IMR-90 (cell line): ENCODE results near the gene GMNN. TPM values are rescaled to one million over a fixed set of nuclear protein-coding genes. Genes with fewer than 3 reads are reported as not detected.

Experiments used
- ATAC-seq: fragments of 200-7000 bp; cut with Tn5 transposase; 2 replicates; pipeline ENCODE4 v1.9.1; 2020; ENCODE audit warnings: low read depth, mild to moderate bottlenecking, moderate library complexity
- BruUV-seq: library from RNA; stranded (reverse); fragments of 400-500 nt; replicated peaks from 2 replicates; lab custom pipeline; 2021; lab: Mats Ljungman, UMichigan
- CTCF ChIA-PET: fragments of 300-600 bp; formaldehyde crosslinking; extraction: SDS; loops from one replicate; lab custom pipeline; 2021; ENCODE audit warnings: antibody characterized with exemption; lab: Yijun Ruan, JAX
- POLR2A ChIA-PET: fragments of 300-600 bp; sonication (Branson Sonifier 250); formaldehyde crosslinking; loops from one replicate; lab custom pipeline; 2022; ENCODE audit warnings: antibody characterized with exemption; ENCODE audit not compliant: unreplicated experiment; lab: Charles Lee
- DNase-seq: peaks from one replicate; pipeline ENCODE4 v3.0.0; 2013
- H2AFZ ChIP-seq: replicated peaks from 2 replicates; pipeline ENCODE3; 2013; ENCODE audit warnings: low read length, mild to moderate bottlenecking; ENCODE audit not compliant: poor library complexity
- H2AK5ac ChIP-seq: 2 replicates; pipeline ENCODE4 v1.6.1; 2013; ENCODE audit warnings: low read depth, low read length, inconsistent platforms
- H2AK9ac ChIP-seq: replicated peaks from 2 replicates; pipeline ENCODE3; 2013; ENCODE audit warnings: mild to moderate bottlenecking, low read depth, low read length, moderate library complexity; ENCODE audit not compliant: poor library complexity
- H2BK120ac ChIP-seq: 2 replicates; pipeline ENCODE4 v1.6.1; 2013; ENCODE audit warnings: low read depth, low read length, inconsistent platforms
- H2BK15ac ChIP-seq: 3 replicates; pipeline ENCODE4 v1.6.1; 2013; ENCODE audit warnings: low read depth, low read length, inconsistent platforms
- H2BK20ac ChIP-seq: 2 replicates; pipeline ENCODE4 v1.6.1; 2013; ENCODE audit warnings: low read depth, mild to moderate bottlenecking, inconsistent platforms, low read length, moderate library complexity
- H2BK5ac ChIP-seq: 2 replicates; pipeline ENCODE4 v1.6.1; 2013; ENCODE audit warnings: mild to moderate bottlenecking, low read depth, low read length, inconsistent platforms; ENCODE audit not compliant: poor library complexity, severe bottlenecking
- H3K14ac ChIP-seq: replicated peaks from 2 replicates; pipeline ENCODE4 v1.6.1; 2013; ENCODE audit warnings: low read depth, low read length, inconsistent platforms
- H3K18ac ChIP-seq: 2 replicates; pipeline ENCODE4 v1.6.1; 2013; ENCODE audit warnings: low read depth, low read length, control low read depth
- H3K23ac ChIP-seq: 2 replicates; pipeline ENCODE4 v1.6.1; 2013; ENCODE audit warnings: low read depth, low read length, inconsistent platforms
- H3K27ac ChIP-seq: 2 replicates; pipeline ENCODE4 v1.5.1; 2013; ENCODE audit warnings: mild to moderate bottlenecking, control low read depth, low read length; ENCODE audit not compliant: insufficient read depth
- H3K27me3 ChIP-seq: 2 replicates; pipeline ENCODE4 v1.6.1; 2013; ENCODE audit warnings: low read length; ENCODE audit not compliant: control insufficient read depth, insufficient read depth
- H3K36me3 ChIP-seq: 2 replicates; pipeline ENCODE4 v1.6.1; 2013; ENCODE audit warnings: low read length, mixed read lengths; ENCODE audit not compliant: control insufficient read depth, insufficient read depth
- H3K4ac ChIP-seq: 2 replicates; pipeline ENCODE4 v1.6.1; 2013; ENCODE audit warnings: low read depth, low read length, inconsistent platforms
- H3K4me1 ChIP-seq: 2 replicates; pipeline ENCODE4 v1.6.1; 2013; ENCODE audit warnings: low read length, mixed read lengths; ENCODE audit not compliant: control insufficient read depth, insufficient read depth
- H3K4me2 ChIP-seq: 2 replicates; pipeline ENCODE4 v1.6.1; 2013; ENCODE audit warnings: low read depth, mild to moderate bottlenecking, control low read depth, low read length, moderate library complexity
- H3K4me3 ChIP-seq: 2 replicates; pipeline ENCODE4 v1.5.1; 2013; ENCODE audit warnings: low read depth, mild to moderate bottlenecking, control low read depth, low read length, moderate library complexity; ENCODE audit not compliant: insufficient read depth
- H3K56ac ChIP-seq: 2 replicates; pipeline ENCODE4 v1.6.1; 2013; ENCODE audit warnings: low read length, inconsistent platforms; ENCODE audit not compliant: insufficient read depth; ENCODE audit errors: extremely low read depth
- H3K79me1 ChIP-seq, 2 experiments: 2 replicates each; pipeline ENCODE4 v1.6.1; 2013; ENCODE audit warnings: low read length in 2 of 2, inconsistent platforms in 1 of 2, low read depth in 1 of 2
- H3K9ac ChIP-seq: 2 replicates; pipeline ENCODE4 v1.6.1; 2013; ENCODE audit warnings: low read depth, low read length, control low read depth
- H3K9me1 ChIP-seq: 2 replicates; pipeline ENCODE4 v1.6.1; 2013; ENCODE audit warnings: low read length, inconsistent platforms; ENCODE audit not compliant: insufficient read depth
- H3K9me3 ChIP-seq: 2 replicates; pipeline ENCODE4 v1.6.1; 2013; ENCODE audit warnings: low read length; ENCODE audit not compliant: control insufficient read depth, insufficient read depth
- H4K20me1 ChIP-seq: 2 replicates; pipeline ENCODE4 v1.6.1; 2013; ENCODE audit warnings: low read length, inconsistent platforms; ENCODE audit not compliant: insufficient read depth
- H4K5ac ChIP-seq: 2 replicates; pipeline ENCODE4 v1.6.1; 2013; ENCODE audit warnings: mild to moderate bottlenecking, low read depth, low read length, control low read depth
- H4K8ac ChIP-seq, 2 experiments: 2 replicates each; pipeline ENCODE4 v1.6.1; 2013; ENCODE audit warnings: low read depth in 2 of 2, low read length in 2 of 2, control low read depth in 1 of 2, inconsistent platforms in 1 of 2
- H4K91ac ChIP-seq: 2 replicates; pipeline ENCODE4 v1.6.1; 2013; ENCODE audit warnings: low read depth, low read length, inconsistent platforms; ENCODE audit not compliant: insufficient read depth
- BHLHE40 ChIP-seq: fragments of 150-350 bp; IDR thresholded peaks from 2 replicates; pipeline ENCODE4 v1.6.1; 2016; ENCODE audit warnings: mild to moderate bottlenecking, low read depth, low read length
- MXI1 ChIP-seq: IDR thresholded peaks from 2 replicates; pipeline ENCODE4 v1.6.1; 2012; ENCODE audit warnings: low read depth, mild to moderate bottlenecking, low read length, moderate library complexity, borderline replicate concordance
- POLR2A ChIP-seq: IDR thresholded peaks from 2 replicates; pipeline ENCODE4 v1.6.1; 2012; ENCODE audit warnings: mild to moderate bottlenecking, low read depth, low read length
- RFX5 ChIP-seq: IDR thresholded peaks from 2 replicates; pipeline ENCODE4 v1.8.0; 2012; ENCODE audit warnings: low read depth, mild to moderate bottlenecking, low read length, moderate library complexity
- dilution Hi-C: fragments of 300-500 bp; cut with HindIII; formaldehyde crosslinking; loops from one replicate; pipeline ENCODE4 v1.14.3; 2018; ENCODE audit warnings: low sequenced_read_pairs; ENCODE audit not compliant: unreplicated experiment
- in situ Hi-C: fragments of 300-500 bp; cut with MboI; formaldehyde crosslinking; loops from 3 replicates; pipeline ENCODE4 v1.14.3; 2019; ENCODE audit warnings: low sequenced_read_pairs, inconsistent platforms, mixed read lengths
- intact Hi-C: fragments of 100-400 bp; cut with micrococcal nuclease; formaldehyde crosslinking; loops from 2 replicates; pipeline ENCODE4 v1.10.0; 2022
- polyA plus RNA-seq, 3 experiments: library from polyadenylated mRNA; depleted of rRNA; stranded (reverse); fragments of >200 nt; gene quantifications; 2 replicates each; pipeline ENCODE4 v1.2.3, GENCODE V29; 2012; ENCODE audit warnings: low replicate concordance in 1 of 3
- total RNA-seq: library from RNA; depleted of rRNA; stranded (reverse); fragments of >200 nt; gene quantifications from 2 replicates; pipeline ENCODE4 v1.2.3, GENCODE V29; 2012

The GMNN gene
- total and polyA plus RNA-seq, 2 of the 4 experiments (the other 2 are of a cell fraction), result 19.7 to 22.2 TPM

DNA sequence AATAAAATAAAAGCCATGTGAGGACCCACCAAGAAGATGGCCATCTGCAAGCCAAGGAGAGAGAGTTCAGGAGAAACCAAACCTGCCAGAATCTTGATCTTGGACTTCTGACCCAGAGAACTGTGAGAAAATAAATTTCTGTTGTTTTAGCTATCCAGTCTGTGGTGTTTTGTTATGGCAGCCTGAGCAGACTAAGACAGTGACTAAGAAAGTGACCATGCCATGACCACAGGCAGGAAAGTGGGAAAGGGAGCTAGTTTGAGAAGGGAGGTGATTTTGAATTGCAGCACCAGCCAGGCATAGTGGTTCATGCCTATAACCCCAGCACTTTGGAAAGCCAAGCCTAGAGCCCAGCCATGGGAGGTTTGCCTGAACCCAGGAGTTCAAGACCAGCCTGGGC lies 33.9 kb upstream of the GMNN start:
- Histone ChIP-seq H3K27me3 (no peaks in the 10 kb centered on the region), H3K14ac (no peak overlapping the region), H3K79me1 (no peaks in the 10 kb centered on the region; a peak in 1 of 4 replicates), H3K18ac (no peak overlapping the region), H3K36me3 (no peaks in the 10 kb centered on the region), H4K20me1 (no peaks in the 10 kb centered on the region), H3K4me1 (peaks cover 3% of the 10 kb centered on the region), H2AFZ (no peak overlapping the region), H2AK9ac (no peak overlapping the region), H4K91ac (no peak overlapping the region), H3K23ac (no peak overlapping the region), H3K56ac (no peak overlapping the region), H2BK120ac (no peak overlapping the region), H3K9me3 (no peaks in the 10 kb centered on the region), H2AK5ac (no peak overlapping the region), H3K27ac (no peak overlapping the region), H2BK5ac (no peak overlapping the region), H4K5ac (no peak overlapping the region), H3K9me1 (peaks cover 7% of the 10 kb centered on the region), H3K9ac (no peak overlapping the region), H4K8ac (no peak overlapping the region), H2BK20ac (no peak overlapping the region), H2BK15ac (no peak overlapping the region), H3K4me3 (no peak overlapping the region), H3K4me2 (no peak overlapping the region), H3K4ac (0 out of 2 replicates have a peak overlapping the region, but pooled peaks have one; percentile 1)
- ATAC-seq (no peak), DNase-seq (peak; percentile 37)
- ChIA-PET CTCF (interaction anchor here (1.0 kb wide), 1 partner anchor 16 kb away, joined by 3 read pairs; no protein-coding TSS in a partner anchor), POLR2A (no interaction called here)
- TF ChIP-seq RFX5, result no peak
- no peak for TF ChIP-seq MXI1
- TF ChIP-seq POLR2A, result no peak
- no peak for TF ChIP-seq BHLHE40
- intact Hi-C loops (no loop called here), in situ Hi-C loops (no loop called here), dilution Hi-C loops (no loop called here)
- no TSS peak for BruUV-seq
